Measurements from ENCODE around the gene BCL11B.

- TF ChIP-seq RB1 (IDR thresholded peaks at IDR 0.05; ENCODE audit: borderline replicate concordance) (no peak), POLR2AphosphoS5 (IDR thresholded peaks at IDR 0.05; ENCODE audit: low read length) (no peak), SREBF2 (IDR thresholded peaks at IDR 0.05; ENCODE audit: low read length) (no peak), CTCF (IDR thresholded peaks at IDR 0.05 in 2 of 3, conservative IDR thresholded peaks at IDR 0.05 in 1 of 3; ENCODE audit: control insufficient read depth in 2 of 3, extremely low read depth in 1 of 3, insufficient read depth in 1 of 3, low read depth in 3 of 3, low read length in 3 of 3) (no peak)
Measured at GRCh38 chr14:99231161-99231849, 40.7 kb downstream of the BCL11B start.
